SJSA1 (cell line): Measurements from ENCODE around the gene TMEM131L. TPM values are rescaled to one million over a fixed set of nuclear protein-coding genes. Genes with fewer than 3 reads are reported as not detected.

Source experiments
- DNase-seq, 2 experiments: peaks; one replicate each; pipeline ENCODE4 v3.0.0-alpha.2; 2015 to 2020; ENCODE audit warnings: low spot score in 2 of 2, low read depth in 1 of 2
- H3K27ac ChIP-seq: fragments of 250-450 bp; sonication (Bioruptor Pico); 2 replicates; pipeline ENCODE4 v1.5.1; 2020; ENCODE audit warnings: mild to moderate bottlenecking, moderate library complexity
- H3K27me3 ChIP-seq: fragments of 250-450 bp; sonication (Bioruptor Pico); replicated peaks from 2 replicates; pipeline ENCODE4 v1.5.1; 2020; ENCODE audit warnings: mild to moderate bottlenecking, moderate library complexity
- H3K36me3 ChIP-seq: fragments of 250-450 bp; sonication (Bioruptor Pico); 2 replicates; pipeline ENCODE4 v1.5.1; 2020; ENCODE audit warnings: mild to moderate bottlenecking
- H3K4me1 ChIP-seq: fragments of 250-450 bp; sonication (Bioruptor Pico); replicated peaks from 2 replicates; pipeline ENCODE4 v1.6.1; 2021; ENCODE audit warnings: mild to moderate bottlenecking
- H3K4me3 ChIP-seq: fragments of 250-450 bp; sonication (Bioruptor Pico); 2 replicates; pipeline ENCODE4 v1.5.1; 2020; ENCODE audit warnings: mild to moderate bottlenecking
- H3K9me3 ChIP-seq: fragments of 250-450 bp; sonication (Bioruptor Pico); replicated peaks from 2 replicates; pipeline ENCODE4 v1.5.1; 2020; ENCODE audit warnings: mild to moderate bottlenecking
- total RNA-seq: library from RNA; depleted of rRNA; stranded (reverse); fragments of >200 nt; shearing (Covaris generic); gene quantifications from 2 replicates; pipeline ENCODE4 v1.2.3, GENCODE V29; 2014

TMEM131L gene
- total RNA-seq, 1 experiment from 2014 or later, result 12.7 TPM

DNA sequence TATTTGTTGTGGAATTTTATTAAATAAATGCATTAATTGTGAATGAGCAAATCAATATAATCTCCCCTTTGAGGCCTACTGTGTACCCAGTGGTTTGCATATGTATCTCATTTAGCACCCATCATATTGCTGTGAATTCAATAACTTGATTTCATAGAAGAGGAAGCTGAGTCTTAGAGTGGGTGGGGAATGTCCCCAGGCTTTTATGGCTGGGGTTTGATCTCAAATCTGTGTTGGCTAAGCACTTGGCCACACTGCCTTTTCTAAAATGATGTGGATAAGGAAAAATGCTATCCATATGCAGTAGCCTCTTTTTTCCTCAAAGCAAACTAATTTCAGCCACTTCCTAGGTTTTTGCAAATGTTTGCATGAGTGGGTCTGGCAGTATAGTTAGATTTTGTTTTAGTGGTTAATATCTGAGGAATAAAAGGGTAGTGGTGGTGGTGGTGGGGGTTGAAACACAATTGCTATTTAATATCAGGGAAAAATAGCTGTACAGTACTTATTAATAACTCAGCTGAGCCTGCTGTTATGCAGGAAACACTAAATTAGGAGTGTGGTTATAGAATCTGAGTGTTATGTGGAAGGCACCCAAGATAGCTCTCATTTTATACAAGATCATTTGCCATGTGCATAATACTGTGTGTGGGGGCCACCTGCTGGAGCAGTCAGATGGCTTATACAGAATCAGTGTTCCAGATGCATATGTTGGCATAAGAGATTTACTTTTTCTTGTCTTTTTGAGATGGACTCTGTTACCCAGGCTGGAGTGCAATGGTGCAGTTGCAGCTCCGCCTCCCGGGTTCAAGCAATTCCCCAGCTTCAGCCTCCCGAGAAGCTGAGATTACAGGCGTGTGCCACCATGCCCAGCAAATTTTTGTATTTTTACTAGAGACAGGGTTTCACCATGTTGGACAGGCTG is 108.0 kb downstream of the TMEM131L start:
- peak; percentile 48 to 52 for DNase-seq
- Histone ChIP-seq H3K27ac (no peak overlapping the region), H3K4me1 (peaks cover 4% of the 10 kb centered on the region; the same call in 1 of the 2 replicates), H3K4me3 (no peak overlapping the region), H3K36me3 (no peaks in the 10 kb centered on the region), H3K27me3 (no peaks in the 10 kb centered on the region), H3K9me3 (no peaks in the 10 kb centered on the region)

DNA sequence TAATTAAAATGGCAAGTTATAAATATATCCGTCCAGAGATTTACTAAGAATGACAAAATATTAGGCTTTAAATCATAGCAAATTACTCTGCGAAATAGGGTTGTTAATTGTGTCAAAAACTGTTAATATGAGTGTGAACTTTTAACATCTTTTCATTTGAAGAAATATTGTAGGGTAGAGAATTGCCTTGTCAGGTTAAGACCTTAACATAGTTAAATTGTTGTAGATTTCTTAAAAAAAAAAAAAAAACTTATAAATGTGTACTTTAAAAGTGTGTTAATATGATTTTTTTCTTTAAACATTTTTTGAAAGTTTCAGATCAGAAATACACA is 110.2 kb downstream of the TMEM131L start:
- no peaks in the 10 kb centered on the region for H3K36me3 ChIP-seq
- H3K4me1 ChIP-seq, result peaks cover 4% of the 10 kb centered on the region; the same call in 1 of the 2 replicates
- no peak overlapping the region for H3K4me3 ChIP-seq
- H3K27me3 ChIP-seq, result no peaks in the 10 kb centered on the region
- H3K27ac ChIP-seq, result no peak overlapping the region
- H3K9me3 ChIP-seq, result no peaks in the 10 kb centered on the region
- no peak for DNase-seq

DNA sequence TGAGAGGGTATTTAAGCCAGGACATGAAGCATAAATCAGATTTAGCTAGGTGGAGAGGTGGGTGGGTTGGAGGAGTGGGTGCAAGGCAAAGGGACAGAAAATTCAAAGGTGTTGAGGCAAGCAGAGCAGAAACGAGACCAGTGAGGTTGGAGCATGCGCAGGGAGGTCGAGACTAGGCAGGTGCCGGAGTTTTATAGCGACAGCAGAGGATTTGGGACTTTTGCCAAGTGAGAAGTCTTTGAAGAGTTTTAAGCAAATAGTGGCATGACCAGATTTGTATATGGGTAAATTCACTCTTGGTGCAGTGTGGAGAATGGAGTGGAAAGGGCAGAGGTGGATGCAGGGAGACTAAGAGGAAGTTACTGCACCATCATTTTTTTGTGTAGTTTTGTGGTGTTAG is 110.9 kb downstream of the TMEM131L start:
- Histone ChIP-seq H3K9me3 (no peaks in the 10 kb centered on the region), H3K4me3 (no peak overlapping the region), H3K4me1 (peaks cover 4% of the 10 kb centered on the region; the same call in 1 of the 2 replicates), H3K27me3 (no peaks in the 10 kb centered on the region), H3K27ac (no peak overlapping the region), H3K36me3 (no peaks in the 10 kb centered on the region)
- no peak for DNase-seq

DNA sequence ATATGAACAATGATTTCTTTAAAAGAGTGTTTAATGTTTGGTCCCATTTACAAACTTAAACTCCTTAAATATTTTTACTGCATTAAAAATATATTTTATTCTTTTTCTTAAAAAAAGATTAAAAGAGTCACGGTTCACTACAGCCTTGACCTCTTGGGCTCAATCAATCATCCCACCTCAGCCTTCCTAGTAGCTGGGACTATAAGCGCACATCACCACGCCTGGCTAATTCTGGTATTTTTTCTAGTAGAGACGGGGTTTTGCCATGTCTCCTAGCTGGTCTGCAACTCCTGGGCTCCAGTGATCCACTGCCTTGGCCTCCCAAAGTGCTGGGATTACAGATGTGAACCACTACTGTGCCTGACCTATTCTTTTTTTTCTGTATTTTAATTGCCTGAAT is 113.2 kb downstream of the TMEM131L start:
- no peaks in the 10 kb centered on the region for H3K9me3 ChIP-seq
- H3K4me1 ChIP-seq, result no peaks in the 10 kb centered on the region; the same call in 1 of the 2 replicates
- H3K27me3 ChIP-seq, result no peaks in the 10 kb centered on the region
- no peaks in the 10 kb centered on the region for H3K36me3 ChIP-seq
- DNase-seq, result no peak
- H3K27ac ChIP-seq, result no peak overlapping the region
- H3K4me3 ChIP-seq, result no peak overlapping the region

DNA sequence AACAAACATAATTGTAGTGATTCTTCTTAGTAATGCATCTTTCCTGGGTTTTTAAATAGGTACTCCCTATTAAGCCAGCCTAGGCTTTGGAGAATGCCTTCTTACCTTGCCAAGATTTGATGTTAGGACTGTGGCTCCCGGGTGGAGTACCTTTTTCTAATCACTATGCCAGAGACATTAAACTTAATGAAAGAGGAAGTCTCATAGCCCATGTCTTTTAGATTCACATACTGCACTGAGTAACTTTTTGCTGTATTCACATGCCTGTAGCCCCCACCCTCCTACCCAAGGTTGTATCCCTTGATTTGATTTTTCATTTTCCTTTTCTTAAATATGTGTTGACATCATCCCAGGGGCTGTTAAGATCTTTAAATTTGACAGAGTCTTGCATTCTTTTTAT is 113.7 kb downstream of the TMEM131L start:
- H3K36me3 ChIP-seq, result no peaks in the 10 kb centered on the region
- H3K27me3 ChIP-seq, result no peaks in the 10 kb centered on the region
- no peak overlapping the region for H3K4me3 ChIP-seq
- no peaks in the 10 kb centered on the region for H3K9me3 ChIP-seq
- no peaks in the 10 kb centered on the region for H3K4me1 ChIP-seq
- DNase-seq, result no peak
- no peak overlapping the region for H3K27ac ChIP-seq

DNA sequence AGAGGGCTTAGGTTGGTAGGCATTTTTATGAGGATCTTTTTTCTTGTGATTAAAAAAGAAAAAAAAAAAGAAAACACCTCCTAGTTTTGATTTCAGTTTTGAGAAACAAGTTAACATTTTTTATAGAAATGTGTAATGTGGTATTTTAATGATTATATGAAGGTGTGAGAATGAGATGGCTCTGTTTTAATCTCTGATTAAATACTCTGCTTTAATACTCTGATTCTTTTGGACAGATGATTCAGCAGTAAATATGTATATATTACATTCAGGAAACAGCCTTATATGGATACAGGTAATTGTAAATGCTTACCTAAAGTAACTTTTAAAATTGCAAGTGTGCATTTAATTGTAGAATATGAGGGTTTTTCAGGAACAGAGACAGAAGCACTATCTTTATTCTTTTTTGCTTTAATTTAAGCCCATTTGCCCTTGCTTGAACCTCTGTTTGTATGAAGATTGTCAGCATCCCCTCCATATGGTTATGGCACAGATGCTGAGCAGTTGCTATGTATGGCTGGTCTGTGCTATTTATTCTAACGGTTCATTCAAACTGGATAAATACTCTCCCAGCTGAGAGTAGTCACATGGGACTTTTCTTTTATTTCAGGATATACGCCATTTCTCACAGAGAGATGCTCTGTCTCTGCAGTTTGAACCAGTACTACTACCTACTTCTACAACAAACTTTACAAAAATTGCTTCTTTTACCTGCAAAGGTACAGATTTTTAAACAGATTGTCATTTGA is 117.0 kb downstream of the TMEM131L start:
- no peaks in the 10 kb centered on the region for H3K27me3 ChIP-seq
- no peaks in the 10 kb centered on the region for H3K9me3 ChIP-seq
- no peak for DNase-seq
- no peaks in the 10 kb centered on the region for H3K4me1 ChIP-seq
- H3K36me3 ChIP-seq, result no peaks in the 10 kb centered on the region
- H3K4me3 ChIP-seq, result no peak overlapping the region
- no peak overlapping the region for H3K27ac ChIP-seq

DNA sequence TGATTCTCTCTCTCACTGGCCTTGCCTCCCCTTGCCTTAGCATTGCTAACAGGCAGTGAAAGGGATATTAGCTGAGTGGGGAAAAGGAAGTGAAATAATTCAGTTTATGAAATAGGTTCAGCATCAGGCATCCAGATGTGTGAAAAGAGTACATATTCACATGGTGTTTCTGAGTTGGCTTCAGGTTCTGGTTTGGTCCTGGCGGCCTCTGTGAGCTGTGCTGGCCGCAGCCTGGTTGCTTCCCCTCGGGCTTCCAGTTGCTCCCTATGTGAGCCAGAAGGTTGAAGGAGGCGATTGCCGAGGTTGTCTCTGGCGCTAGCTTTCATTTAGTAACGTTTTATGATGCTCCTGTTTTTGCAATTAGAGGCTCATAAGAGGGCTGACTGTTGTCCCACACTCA is 118.9 kb downstream of the TMEM131L start:
- H3K9me3 ChIP-seq, result no peaks in the 10 kb centered on the region
- no peaks in the 10 kb centered on the region for H3K36me3 ChIP-seq
- H3K27ac ChIP-seq, result no peak overlapping the region
- no peak for DNase-seq
- H3K4me1 ChIP-seq, result no peaks in the 10 kb centered on the region
- H3K4me3 ChIP-seq, result no peak overlapping the region
- no peaks in the 10 kb centered on the region for H3K27me3 ChIP-seq

DNA sequence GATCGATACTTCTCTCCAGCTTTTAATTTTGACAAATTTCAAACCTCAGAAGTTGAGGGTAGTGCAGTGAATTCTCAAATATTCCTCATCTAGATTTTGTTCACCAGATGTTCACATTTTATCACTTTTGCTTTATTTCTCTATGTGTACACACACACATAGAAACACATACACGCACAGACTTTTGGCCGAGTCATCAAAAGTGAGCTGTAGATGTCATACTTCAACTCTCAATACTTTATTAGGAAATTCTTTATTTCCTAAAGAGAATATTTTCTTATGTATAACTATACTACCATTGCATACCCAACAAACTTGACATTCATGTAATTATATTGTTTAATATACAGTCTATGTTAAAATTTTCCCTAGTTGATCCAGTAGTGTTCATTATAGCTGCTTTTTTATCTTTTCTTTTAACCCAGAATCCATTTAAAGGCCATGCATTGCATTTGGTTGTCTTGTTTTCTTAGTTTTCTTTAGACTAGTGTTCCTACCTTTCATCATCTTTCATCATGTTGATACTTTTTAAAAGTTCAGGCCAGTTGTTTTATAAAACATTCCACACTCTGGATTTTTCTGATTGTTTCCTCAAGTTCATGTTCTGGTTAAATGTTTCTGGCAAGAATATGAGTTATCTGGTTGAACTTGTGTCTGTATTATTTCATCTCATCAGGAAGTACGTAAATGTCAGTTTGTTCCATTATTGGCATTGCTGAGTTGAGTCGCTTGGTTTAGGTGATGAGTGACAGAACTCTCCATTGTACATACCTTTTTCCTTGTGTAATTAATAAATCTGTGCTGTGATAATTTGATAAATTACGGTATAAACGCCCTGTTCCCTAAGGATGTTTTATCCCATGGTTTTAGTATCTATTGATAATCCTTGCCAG is 123.8 kb downstream of the TMEM131L start:
- no peak overlapping the region for H3K27ac ChIP-seq
- H3K27me3 ChIP-seq, result no peaks in the 10 kb centered on the region
- H3K4me1 ChIP-seq, result no peaks in the 10 kb centered on the region
- H3K36me3 ChIP-seq, result no peaks in the 10 kb centered on the region
- no peaks in the 10 kb centered on the region for H3K9me3 ChIP-seq
- DNase-seq, result no peak
- H3K4me3 ChIP-seq, result no peak overlapping the region

DNA sequence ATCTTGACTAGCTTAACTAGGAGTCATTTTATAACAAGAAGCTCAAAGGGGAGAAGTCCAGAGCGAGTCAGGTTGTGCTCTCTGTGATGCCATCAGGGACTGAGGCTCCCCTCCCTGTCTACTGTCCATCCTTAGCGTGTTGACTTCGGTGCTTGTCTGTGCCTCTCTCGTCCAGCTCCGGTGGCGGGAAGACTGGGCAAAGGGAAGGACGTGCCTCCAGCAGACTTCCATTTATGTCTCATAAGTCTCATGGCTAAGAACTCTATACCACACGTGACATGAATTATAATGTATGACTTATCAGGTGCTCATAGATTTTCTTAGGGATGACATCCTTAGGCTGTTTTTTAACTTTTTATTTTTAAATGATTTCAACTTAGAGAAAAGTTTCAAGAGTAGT is 125.3 kb downstream of the TMEM131L start:
- Histone ChIP-seq H3K4me3 (no peak overlapping the region), H3K36me3 (peaks cover 4% of the 10 kb centered on the region; the same call in 1 of the 2 replicates), H3K9me3 (no peaks in the 10 kb centered on the region), H3K27me3 (no peaks in the 10 kb centered on the region), H3K27ac (no peak overlapping the region), H3K4me1 (no peaks in the 10 kb centered on the region)
- DNase-seq, result no peak

DNA sequence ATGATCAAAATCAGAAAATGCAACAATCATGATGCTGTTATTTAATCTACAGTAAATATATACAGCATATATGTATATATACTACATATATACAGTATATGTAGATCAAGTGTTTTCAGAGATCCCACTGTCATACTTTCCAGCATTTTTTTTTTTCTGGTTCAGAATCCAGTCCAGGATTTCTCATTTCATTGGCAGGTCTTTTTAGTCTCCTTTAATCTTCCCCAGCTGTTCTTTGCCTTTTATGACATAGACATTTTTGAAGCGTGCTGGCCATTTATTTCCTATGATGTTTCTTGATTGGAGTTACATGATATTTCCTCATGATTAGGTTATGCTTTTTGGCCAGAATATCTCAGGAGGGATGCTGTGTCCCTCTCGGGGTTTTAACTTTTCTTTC is 125.9 kb downstream of the TMEM131L start:
- H3K4me1 ChIP-seq, result no peaks in the 10 kb centered on the region
- H3K27me3 ChIP-seq, result no peaks in the 10 kb centered on the region
- no peak overlapping the region for H3K27ac ChIP-seq
- H3K36me3 ChIP-seq, result peaks cover 4% of the 10 kb centered on the region; the same call in 1 of the 2 replicates
- H3K9me3 ChIP-seq, result no peaks in the 10 kb centered on the region
- H3K4me3 ChIP-seq, result no peak overlapping the region
- no peak for DNase-seq

DNA sequence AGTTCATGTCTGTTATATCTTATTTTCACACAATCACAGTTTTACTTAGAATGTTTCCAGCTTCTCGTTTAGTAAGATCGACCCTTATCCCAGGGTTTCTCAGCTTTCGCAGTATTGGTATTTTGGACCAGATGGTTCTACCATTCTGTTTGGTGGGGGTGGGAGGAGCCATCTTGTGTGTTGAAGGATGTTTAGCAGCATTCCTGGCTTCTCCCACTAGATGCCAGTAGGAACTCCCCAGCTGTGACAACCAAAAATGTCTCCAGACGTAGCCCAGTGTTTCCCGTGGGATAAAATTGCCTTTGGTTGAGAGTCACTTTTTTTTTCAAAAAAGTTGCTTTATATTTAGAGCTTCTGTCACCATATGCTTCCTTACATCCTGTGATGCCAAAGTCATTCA is 127.0 kb downstream of the TMEM131L start:
- Histone ChIP-seq H3K27me3 (no peaks in the 10 kb centered on the region), H3K4me1 (peaks cover 3% of the 10 kb centered on the region; the same call in 1 of the 2 replicates), H3K36me3 (peaks cover 4% of the 10 kb centered on the region; the same call in 1 of the 2 replicates), H3K9me3 (no peaks in the 10 kb centered on the region), H3K27ac (no peak overlapping the region), H3K4me3 (no peak overlapping the region)
- DNase-seq, result no peak

DNA sequence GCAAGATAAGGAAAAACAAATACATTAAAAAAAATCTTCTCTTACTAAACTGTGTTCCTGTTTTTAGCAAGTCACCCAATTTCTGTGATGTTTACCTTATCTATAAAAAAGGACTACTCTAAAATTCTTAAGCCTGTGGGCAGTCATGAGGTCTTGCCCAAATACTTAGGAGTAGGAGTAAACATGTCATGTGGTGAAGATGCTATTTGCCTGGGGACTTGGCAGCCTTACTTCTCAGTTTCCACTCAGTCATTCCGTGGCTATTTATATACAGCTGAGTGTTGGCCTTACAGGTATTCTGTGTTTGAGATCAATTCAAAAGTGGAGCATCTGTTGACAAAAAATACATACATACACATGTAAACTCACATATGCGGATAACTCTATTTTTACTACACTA is 128.1 kb downstream of the TMEM131L start:
- Histone ChIP-seq H3K27me3 (no peaks in the 10 kb centered on the region), H3K4me3 (no peak overlapping the region), H3K36me3 (peaks cover 9% of the 10 kb centered on the region; the same call in 1 of the 2 replicates), H3K27ac (no peak overlapping the region), H3K4me1 (peaks cover 7% of the 10 kb centered on the region; the same call in 1 of the 2 replicates), H3K9me3 (no peaks in the 10 kb centered on the region)
- peak in 1 of 2 experiments; percentile 5 for DNase-seq

DNA sequence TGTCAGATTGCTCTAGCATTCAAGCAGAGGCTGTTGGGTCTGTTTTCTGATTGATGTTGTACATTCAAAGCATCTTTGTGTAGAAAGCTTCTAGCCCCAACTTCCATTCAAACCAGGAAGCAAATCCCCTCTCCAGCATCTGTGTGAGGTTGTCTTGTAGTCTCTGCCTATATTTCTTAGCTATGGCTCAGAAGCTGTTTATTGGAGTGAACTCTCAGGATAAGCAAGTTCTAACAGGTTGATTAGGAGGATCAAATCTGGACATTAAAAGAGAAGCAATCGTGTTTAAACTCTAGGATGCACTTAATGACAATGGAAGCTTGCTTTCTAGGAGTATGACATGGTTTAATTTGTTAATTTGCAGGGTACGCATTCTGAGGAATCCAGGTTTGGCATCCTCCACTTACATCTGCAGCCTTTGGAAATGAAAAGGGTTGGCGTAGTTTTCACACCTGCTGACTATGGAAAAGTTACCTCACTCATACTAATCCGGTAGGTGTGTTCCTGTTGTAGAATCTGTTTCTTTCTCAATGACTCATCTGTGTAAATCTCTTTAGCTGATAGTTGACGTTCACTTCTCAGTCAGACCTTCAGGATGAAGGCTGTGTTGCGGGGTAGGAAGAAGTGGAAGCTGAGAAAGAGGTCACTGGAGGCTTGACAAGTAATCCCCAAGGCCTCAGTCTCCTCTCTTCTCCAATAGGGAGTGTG is 129.9 kb downstream of the TMEM131L start:
- Histone ChIP-seq H3K27ac (no peak overlapping the region), H3K36me3 (peaks cover 14% of the 10 kb centered on the region; the same call in 1 of the 2 replicates), H3K4me3 (no peak overlapping the region), H3K4me1 (peaks cover 7% of the 10 kb centered on the region; the same call in 1 of the 2 replicates), H3K27me3 (no peaks in the 10 kb centered on the region), H3K9me3 (no peaks in the 10 kb centered on the region)
- DNase-seq, result no peak
